ENCODE measurements around the gene LY6G6C. TPM values are rescaled to one million over a fixed set of nuclear protein-coding genes. Genes with fewer than 3 reads are reported as not detected.

The LY6G6C gene
- total and polyA plus RNA-seq, 2 of the 13 experiments (the other 11 are each of a cell fraction or from before 2014, with no cell fraction given): 0.15 TPM; not detected in 1

GRCh38 chr6:31737991-31738979, 16.7 kb upstream of the LY6G6C start (continued):
- TF ChIP-seq PHF20 (CRISPR knock-in tag; IDR thresholded peaks at IDR 0.05) (peak; percentile 52), ZFP36L2 (CRISPR knock-in tag; IDR thresholded peaks at IDR 0.05) (peak; percentile 69; the same call in 1 of the 2 replicates), NFE2L2 (IDR thresholded peaks at IDR 0.05; ENCODE audit: low read length) (no peak), NFYC (CRISPR knock-in tag; IDR thresholded peaks at IDR 0.05) (peak; percentile 52; the same call in 1 of the 2 replicates), ZBTB46 (CRISPR knock-in tag; IDR thresholded peaks at IDR 0.05; ENCODE audit: borderline replicate concordance) (peak; percentile 41; the same call in 1 of the 2 replicates), ZNF816 (CRISPR knock-in tag; IDR thresholded peaks at IDR 0.05; ENCODE audit: borderline replicate concordance) (no peak; the same call in 1 of the 2 replicates), KLF16 (CRISPR knock-in tag; IDR thresholded peaks at IDR 0.05) (no peak; a peak in 1 of 4 replicates), ZNF768 (CRISPR knock-in tag; IDR thresholded peaks at IDR 0.05) (no peak), ZNF232 (CRISPR knock-in tag; IDR thresholded peaks at IDR 0.05; ENCODE audit: borderline replicate concordance) (no peak), ZBTB8A (CRISPR knock-in tag; IDR thresholded peaks at IDR 0.05; ENCODE audit: borderline replicate concordance, low read depth) (no peak), THRA (CRISPR knock-in tag; IDR thresholded peaks at IDR 0.05; ENCODE audit: borderline replicate concordance) (peak; percentile 81; the same call in 1 of the 2 replicates), RFXAP (CRISPR knock-in tag; IDR thresholded peaks at IDR 0.05; ENCODE audit: borderline replicate concordance) (peak; percentile 77; the same call in 1 of the 2 replicates), RAD51 (IDR thresholded peaks at IDR 0.05; ENCODE audit: borderline replicate concordance) (no peak), ZSCAN29 (CRISPR knock-in tag; conservative IDR thresholded peaks at IDR 0.05) (peak; percentile 62; the same call in 1 of the 2 replicates), SIX1 (CRISPR knock-in tag; IDR thresholded peaks at IDR 0.05; ENCODE audit: borderline replicate concordance) (peak; percentile 52; the same call in 1 of the 2 replicates), MLX (CRISPR knock-in tag; IDR thresholded peaks at IDR 0.05) (peak; percentile 80), SMARCC2 (IDR thresholded peaks at IDR 0.05) (no peak), ATRX (CRISPR knock-in tag; IDR thresholded peaks at IDR 0.05; ENCODE audit: borderline replicate concordance) (no peak), CHD2 (IDR thresholded peaks at IDR 0.05; ENCODE audit: low read depth, low read length) (no peak), ZNF446 (CRISPR knock-in tag; IDR thresholded peaks at IDR 0.05) (no peak), ZNF766 (CRISPR knock-in tag; IDR thresholded peaks at IDR 0.05; ENCODE audit: borderline replicate concordance) (no peak), ZNF180 (CRISPR knock-in tag; IDR thresholded peaks at IDR 0.05; ENCODE audit: borderline replicate concordance, low read depth) (no peak), NCOR1 (IDR thresholded peaks at IDR 0.05; ENCODE audit: borderline replicate concordance, low read length) (peak; percentile 31; the same call in 1 of the 2 replicates), ZSCAN31 (CRISPR knock-in tag; IDR thresholded peaks at IDR 0.05; ENCODE audit: low read depth) (peak; percentile 82; the same call in 1 of the 2 replicates)

Data from HepG2 (cell line).